Sigmoid colon (tissue), 7 donors: ENCODE data around the gene KBTBD6. TPM values are rescaled to one million over a fixed set of nuclear protein-coding genes. Genes with fewer than 3 reads are reported as not detected.

Source experiments
- DNase-seq: peaks from one replicate; pipeline ENCODE4 v3.0.0-alpha.2; 2019
- H3K27ac ChIP-seq, 4 donors: fragments of 200-600 bp; sonication (generic); one replicate each; pipeline ENCODE4 v1.5.1; 2016 to 2019; ENCODE audit warnings: mild to moderate bottlenecking in 1 of 4
- H3K27me3 ChIP-seq, 3 donors: fragments of 200-600 bp; sonication (generic); one replicate each; pipeline ENCODE4 v1.5.1; 2019; ENCODE audit warnings: mild to moderate bottlenecking in 1 of 3
- H3K36me3 ChIP-seq, 4 donors: fragments of 200-600 bp; sonication (generic); one replicate each; pipeline ENCODE4 v1.5.1; 2016 to 2019
- H3K4me1 ChIP-seq, 4 donors: fragments of 200-600 bp; sonication (generic); one replicate each; pipeline ENCODE4 v1.5.1; 2017 to 2019
- H3K4me3 ChIP-seq, 4 donors: fragments of 200-600 bp; sonication (generic); one replicate each; pipeline ENCODE4 v1.5.1; 2017 to 2019; ENCODE audit warnings: mild to moderate bottlenecking in 2 of 4, moderate library complexity in 1 of 4
- H3K9me3 ChIP-seq, 4 donors: fragments of 200-600 bp in 3 of 4; sonication (generic) in 3 of 4; one replicate each; pipeline versions ENCODE4 v1.5.1 to v1.6.1; 2013 to 2019
- CTCF ChIP-seq, 4 experiments: fragments of 450-650 bp in 3 of 4; fragments of 200-600 bp in 1 of 4; IDR thresholded peaks; one replicate each; pipeline ENCODE4 v1.5.1; 2016 to 2019; ENCODE audit warnings: antibody characterized with exemption in 4 of 4, mild to moderate bottlenecking in 3 of 4, moderate library complexity in 2 of 4
- EP300 ChIP-seq, 4 donors: sonication (generic); formaldehyde crosslinking; IDR thresholded peaks; one replicate each; pipeline ENCODE4 v1.6.1; 2017; ENCODE audit warnings: antibody characterized with exemption in 4 of 4
- POLR2A ChIP-seq, 2 donors: fragments of 450-650 bp; IDR thresholded peaks; one replicate each; pipeline ENCODE4 v1.6.1; 2016; ENCODE audit warnings: antibody characterized with exemption in 2 of 2, mild to moderate bottlenecking in 2 of 2, moderate library complexity in 2 of 2
- POLR2AphosphoS5 ChIP-seq, 4 donors: sonication (generic); formaldehyde crosslinking; IDR thresholded peaks; one replicate each; pipeline ENCODE4 v1.6.1; 2017; ENCODE audit warnings: antibody characterized with exemption in 4 of 4
- WGBS, 2 donors: extraction: QIAGEN DNeasy Blood & Tissue Kit; methylation state at CpG; one replicate each; pipeline ENCODE4 v1.1.7; 2013; 5-methylcytosine and 5-hydroxymethylcytosine counted together
- intact Hi-C: fragments of 100-400 bp; cut with DNase I; formaldehyde crosslinking; loops from one replicate; pipeline ENCODE4 v1.15.1; 2023
- polyA plus RNA-seq, 3 donors: library from polyadenylated mRNA; stranded (reverse); fragments of 200-250 nt; gene quantifications; one replicate each; pipeline ENCODE4 v1.2.3, GENCODE V29; 2013
- total RNA-seq, 4 donors: library from RNA; depleted of rRNA; stranded (reverse); fragments of >200 nt; gene quantifications; one replicate each; pipeline ENCODE4 v1.1.0, GENCODE V29; 2016
- donor health status: healthy with polysubstance abuse.
- donor health status: Bipolar disorder and iron deficiency.
- donor health status: healthy.

The KBTBD6 gene
- total and polyA plus RNA-seq, 7 donors, result 1.2 to 10.7 (median 6.7) TPM

GRCh38 chr13:41156620-41157019, 24.0 kb upstream of the KBTBD6 start:
- Histone ChIP-seq H3K27me3 (no peaks in the 10 kb centered on the region), H3K9me3 (peaks cover 0 to 8% (median 3%) of the 10 kb centered on the region in 4 donors), H3K36me3 (no peaks in the 10 kb centered on the region), H3K4me1 (no peaks in the 10 kb centered on the region), H3K27ac (no peak overlapping the region), H3K4me3 (no peak overlapping the region)
- WGBS, 2 donors, result 69 to 72% methylated on average over 2 of the region's 2 CpGs
- DNase-seq, result no peak
- TF ChIP-seq POLR2A (IDR thresholded peaks at IDR 0.05), result no peak
- no peak for TF ChIP-seq EP300 (IDR thresholded peaks at IDR 0.05)
- no peak for TF ChIP-seq POLR2AphosphoS5 (IDR thresholded peaks at IDR 0.05)
- TF ChIP-seq CTCF (IDR thresholded peaks at IDR 0.05), result no peak
- intact Hi-C loops, result no loop called here

- DNase-seq, result no peak
- TF ChIP-seq CTCF (IDR thresholded peaks at IDR 0.05) (no peak), EP300 (IDR thresholded peaks at IDR 0.05) (no peak), POLR2AphosphoS5 (IDR thresholded peaks at IDR 0.05) (no peak), POLR2A (IDR thresholded peaks at IDR 0.05) (no peak)
Measured at GRCh38 chr13:41154042-41154441, 21.4 kb upstream of the KBTBD6 start.

GRCh38 chr13:41152005-41152404, 19.4 kb upstream of the KBTBD6 start:
- H3K36me3 ChIP-seq, result no peaks in the 10 kb centered on the region
- peaks cover 0 to 30% (median 11%) of the 10 kb centered on the region in 4 donors for H3K9me3 ChIP-seq
- no peak for DNase-seq
- no peak overlapping the region for H3K27ac ChIP-seq
- intact Hi-C loops, result no loop called here
- WGBS, 2 donors, result 95 to 97% methylated on average over 3 of the region's 3 CpGs
- H3K27me3 ChIP-seq, result no peaks in the 10 kb centered on the region
- no peak overlapping the region for H3K4me3 ChIP-seq
- TF ChIP-seq POLR2AphosphoS5 (IDR thresholded peaks at IDR 0.05) (no peak), CTCF (IDR thresholded peaks at IDR 0.05) (no peak), EP300 (IDR thresholded peaks at IDR 0.05) (no peak), POLR2A (IDR thresholded peaks at IDR 0.05) (no peak)
- no peaks in the 10 kb centered on the region for H3K4me1 ChIP-seq

More at GRCh38 chr13:41154042-41154441, 21.4 kb upstream of the KBTBD6 start:
- Histone ChIP-seq H3K4me1 (no peaks in the 10 kb centered on the region), H3K27ac (no peak overlapping the region), H3K36me3 (no peaks in the 10 kb centered on the region), H3K9me3 (peaks cover 0 to 22% (median 5%) of the 10 kb centered on the region in 4 donors), H3K4me3 (no peak overlapping the region), H3K27me3 (no peaks in the 10 kb centered on the region)
- intact Hi-C loops, result no loop called here

DNA sequence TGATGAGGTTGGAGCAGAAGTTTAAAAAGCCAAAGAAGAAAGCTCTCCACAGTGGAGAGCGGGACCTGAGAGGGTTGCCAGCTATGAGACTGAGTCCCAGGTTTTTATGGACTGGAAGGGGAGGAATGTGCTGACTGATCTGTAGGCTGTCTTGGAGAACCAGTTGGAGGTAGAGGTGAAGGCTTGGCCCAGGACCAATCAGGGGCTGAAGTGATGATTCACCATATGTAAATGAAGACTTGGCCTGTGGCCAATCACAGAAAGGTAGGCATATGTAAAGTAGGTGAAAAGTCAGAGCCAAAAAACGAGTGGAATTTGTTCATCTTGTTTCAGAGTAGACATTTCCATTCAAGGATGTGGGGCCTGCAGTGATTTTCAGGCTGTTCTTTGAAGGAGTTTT, 17.5 kb upstream of the KBTBD6 start:
- Histone ChIP-seq H3K27me3 (no peaks in the 10 kb centered on the region), H3K36me3 (no peaks in the 10 kb centered on the region), H3K4me1 (no peaks in the 10 kb centered on the region), H3K4me3 (no peak overlapping the region), H3K27ac (no peak overlapping the region), H3K9me3 (peaks cover 0 to 30% (median 11%) of the 10 kb centered on the region in 4 donors)
- DNase-seq, result no peak
- intact Hi-C loops, result no loop called here
- no peak for TF ChIP-seq CTCF (IDR thresholded peaks at IDR 0.05)
- TF ChIP-seq POLR2AphosphoS5 (IDR thresholded peaks at IDR 0.05), result no peak
- TF ChIP-seq POLR2A (IDR thresholded peaks at IDR 0.05), result no peak
- no peak for TF ChIP-seq EP300 (IDR thresholded peaks at IDR 0.05)
- 79 to 88% methylated on average over 2 of the region's 2 CpGs for WGBS, 2 donors
